Smooth muscle cell (in vitro differentiated cells): ENCODE results near the gene TMF1. TPM values are rescaled to one million over a fixed set of nuclear protein-coding genes. Genes with fewer than 3 reads are reported as not detected.

Experiments used
- DNase-seq: peaks from one replicate; lab custom pipeline; 2025; ENCODE audit not compliant: unreplicated experiment; lab: John Stamatoyannopoulos, UW
- H2AFZ ChIP-seq: fragments of 200-600 bp; sonication (generic); 2 replicates; pipeline ENCODE4 v1.6.0; 2016; ENCODE audit warnings: antibody characterized with exemption, low read depth, mild to moderate bottlenecking
- H3F3A ChIP-seq: fragments of 200-600 bp; sonication (generic); 2 replicates; pipeline ENCODE4 v1.6.0; 2017; ENCODE audit warnings: antibody characterized with exemption, low read depth
- H3K27ac ChIP-seq: fragments of 200-600 bp; sonication (generic); 2 replicates; pipeline ENCODE4 v1.5.1; 2016; ENCODE audit warnings: low read depth, mild to moderate bottlenecking
- H3K27me3 ChIP-seq: fragments of 200-600 bp; sonication (generic); 2 replicates; pipeline ENCODE4 v1.6.1; 2016; ENCODE audit warnings: low read depth, mild to moderate bottlenecking
- H3K36me3 ChIP-seq: fragments of 200-600 bp; sonication (generic); 2 replicates; pipeline ENCODE4 v1.5.1; 2016; ENCODE audit warnings: low read depth
- H3K4me1 ChIP-seq: fragments of 200-600 bp; sonication (generic); 2 replicates; pipeline ENCODE4 v1.5.1; 2016; ENCODE audit warnings: low read depth
- H3K4me2 ChIP-seq: fragments of 200-600 bp; sonication (generic); 2 replicates; pipeline ENCODE4 v1.6.0; 2016; ENCODE audit warnings: mild to moderate bottlenecking
- H3K4me3 ChIP-seq: fragments of 200-600 bp; sonication (generic); 2 replicates; pipeline ENCODE4 v1.5.1; 2016; ENCODE audit warnings: mild to moderate bottlenecking
- H3K79me2 ChIP-seq: fragments of 200-600 bp; sonication (generic); 2 replicates; pipeline ENCODE4 v1.6.0; 2016; ENCODE audit warnings: low read depth, mild to moderate bottlenecking
- H3K9ac ChIP-seq: fragments of 200-600 bp; sonication (generic); 2 replicates; pipeline ENCODE4 v1.6.0; 2016; ENCODE audit warnings: low read depth
- H3K9me3 ChIP-seq: fragments of 200-600 bp; sonication (generic); replicated peaks from 2 replicates; pipeline ENCODE4 v1.5.1; 2016; ENCODE audit warnings: low read depth
- H4K20me1 ChIP-seq: fragments of 200-600 bp; sonication (generic); 2 replicates; pipeline ENCODE4 v1.6.0; 2016; ENCODE audit warnings: low read depth
- CTCF ChIP-seq: fragments of 200-600 bp; sonication (generic); IDR thresholded peaks from 2 replicates; pipeline ENCODE4 v1.5.1; 2017; ENCODE audit warnings: borderline replicate concordance, mild to moderate bottlenecking, antibody characterized with exemption; ENCODE audit not compliant: insufficient read depth, poor library complexity, severe bottlenecking
- WGBS: methylation state at CpG from one replicate; pipeline ENCODE4 v1.1.7; 2016; ENCODE audit warnings: low lambda C conversion rate; 5-methylcytosine and 5-hydroxymethylcytosine counted together
- polyA plus RNA-seq: library from polyadenylated mRNA; unstranded; fragments of >200 nt; fragmentation: Nextera tagmentation; extraction: Ambion mirVana; gene quantifications from 2 replicates; pipeline ENCODE4 v1.2.1, GENCODE V29; 2016
- total RNA-seq: library from RNA; depleted of rRNA; stranded (reverse); fragments of >200 nt; gene quantifications from 2 replicates; pipeline ENCODE4 v1.2.3, GENCODE V29; 2014

TMF1 gene
- total and polyA plus RNA-seq, 2 experiments from 2014 or later, result 28.9 to 63.0 TPM

DNA sequence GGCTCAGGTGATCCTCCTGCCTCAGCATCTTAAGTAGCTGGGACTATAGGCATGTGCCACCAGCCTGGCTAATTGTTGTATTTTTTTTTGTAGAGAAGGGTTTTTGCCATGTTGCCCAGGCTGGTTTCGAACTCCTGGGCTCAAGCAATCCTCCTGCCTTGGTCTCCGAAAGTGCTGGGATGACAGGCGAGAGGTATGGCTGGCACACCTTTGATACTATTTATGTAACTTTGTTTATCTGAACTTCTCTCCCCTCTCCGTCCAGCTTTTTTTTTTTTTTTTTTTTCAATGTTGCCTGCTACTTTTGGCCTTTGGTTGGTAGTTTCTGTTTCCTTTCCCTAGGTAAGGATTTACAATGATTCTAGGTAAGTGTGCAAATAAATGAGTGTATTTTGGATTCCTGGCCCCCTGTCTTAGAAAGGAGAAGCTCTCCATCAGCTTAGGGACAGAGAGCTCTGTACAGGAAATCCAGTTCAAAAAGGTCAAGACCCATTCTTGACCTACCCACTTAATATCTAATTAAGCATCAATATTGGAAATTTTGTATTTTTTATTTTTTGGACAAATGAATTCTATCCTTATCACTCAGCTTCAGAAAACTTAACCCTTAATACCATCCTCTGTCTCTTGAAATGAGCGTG, 39.4 kb upstream of the TMF1 start:
- WGBS, result 90% methylated on average over 5 of the region's 5 CpGs
- no peak for TF ChIP-seq CTCF
- Histone ChIP-seq H3F3A (peaks cover 5% of the 10 kb centered on the region), H3K27me3 (no peaks in the 10 kb centered on the region), H3K79me2 (peaks cover 52% of the 10 kb centered on the region), H3K27ac (no peak overlapping the region), H3K4me1 (peaks cover 29% of the 10 kb centered on the region), H3K9me3 (no peaks in the 10 kb centered on the region), H3K4me2 (no peak overlapping the region), H3K4me3 (no peak overlapping the region), H4K20me1 (peaks cover 91% of the 10 kb centered on the region), H3K36me3 (no peaks in the 10 kb centered on the region), H2AFZ (no peak overlapping the region), H3K9ac (peak overlapping the region; percentile 14)
- DNase-seq, result no peak

DNA sequence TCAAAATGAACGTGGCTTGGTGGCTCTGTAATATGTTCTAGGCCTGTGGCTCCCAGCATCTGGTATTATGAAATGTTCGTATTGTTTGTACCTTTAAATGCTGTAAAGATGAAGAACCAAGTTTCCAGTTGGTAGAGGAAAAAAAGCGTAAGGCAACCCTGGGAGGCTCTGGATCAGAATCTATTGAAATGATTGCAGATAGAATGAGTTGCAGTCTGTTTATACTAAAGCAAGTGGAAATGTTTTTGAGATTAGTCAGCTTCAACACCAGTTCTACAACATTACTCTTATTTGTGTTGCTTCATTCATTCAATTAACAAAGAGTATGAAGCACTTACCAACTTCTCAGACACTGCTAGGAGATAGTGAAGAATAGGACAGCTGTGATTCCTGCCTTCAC, 37.9 kb upstream of the TMF1 start:
- H3K79me2 ChIP-seq, result peaks cover 52% of the 10 kb centered on the region
- WGBS, result 43% methylated on average over 3 of the region's 3 CpGs
- no peak for DNase-seq

DNA sequence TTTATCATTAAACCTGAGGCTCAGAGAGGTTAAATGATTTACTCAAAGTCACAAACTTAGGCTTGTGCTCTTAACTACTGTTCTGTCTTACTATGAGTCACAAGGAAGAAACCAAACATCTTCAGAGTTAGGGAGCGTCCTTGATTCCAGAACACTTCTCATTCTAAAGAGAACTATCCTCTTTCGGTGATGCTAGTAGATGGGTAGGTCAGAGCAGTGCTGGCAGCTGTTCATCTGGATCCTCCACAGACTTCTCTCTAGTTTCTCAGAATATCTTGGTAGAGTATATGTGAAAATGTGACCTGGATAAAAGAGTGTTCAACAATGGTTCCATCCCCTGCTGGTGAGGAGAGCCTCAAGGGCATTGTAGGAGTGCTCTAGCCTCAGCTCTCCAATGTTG, 35.9 kb upstream of the TMF1 start:
- H3K27ac ChIP-seq, result peak overlapping the region; percentile 92
- peaks cover 45% of the 10 kb centered on the region for H3K79me2 ChIP-seq
- 30% methylated on average over 2 of the region's 2 CpGs for WGBS
- no peak for DNase-seq
- H3K4me2 ChIP-seq, result peak overlapping the region; percentile 92
- no peaks in the 10 kb centered on the region for H3K36me3 ChIP-seq
- H3K4me3 ChIP-seq, result peak overlapping the region; percentile 91
- no peak for TF ChIP-seq CTCF
- peaks cover 16% of the 10 kb centered on the region for H3F3A ChIP-seq
- peaks cover 59% of the 10 kb centered on the region for H4K20me1 ChIP-seq
- H3K4me1 ChIP-seq, result peaks cover 42% of the 10 kb centered on the region
- no peaks in the 10 kb centered on the region for H3K9me3 ChIP-seq
- H3K27me3 ChIP-seq, result no peaks in the 10 kb centered on the region
- H3K9ac ChIP-seq, result no peak overlapping the region
- H2AFZ ChIP-seq, result no peak overlapping the region

More for the DNA sequence above, 37.9 kb upstream of the TMF1 start:
- Histone ChIP-seq H2AFZ (no peak overlapping the region), H3K27me3 (no peaks in the 10 kb centered on the region), H3K4me3 (no peak overlapping the region), H3K4me2 (peak overlapping the region; percentile 20), H3K36me3 (no peaks in the 10 kb centered on the region), H3K9me3 (no peaks in the 10 kb centered on the region), H3K9ac (no peak overlapping the region), H3K4me1 (peaks cover 29% of the 10 kb centered on the region), H3K27ac (peak overlapping the region; percentile 36), H4K20me1 (peaks cover 78% of the 10 kb centered on the region), H3F3A (peaks cover 10% of the 10 kb centered on the region)
- TF ChIP-seq CTCF, result no peak
